HCT116 (cell line): ENCODE measurements around the gene ACSM4. TPM values are rescaled to one million over a fixed set of nuclear protein-coding genes. Genes with fewer than 3 reads are reported as not detected.

Experiments
- ATAC-seq: fragments of 200-7000 bp; cut with Tn5 transposase; 2 replicates; pipeline ENCODE4 v1.9.1; 2020; ENCODE audit warnings: mild to moderate bottlenecking, moderate library complexity
- BruUV-seq: library from RNA; stranded (reverse); fragments of 400-500 nt; replicated peaks from 2 replicates; lab custom pipeline; 2021; lab: Mats Ljungman, UMichigan
- CTCF ChIA-PET: fragments of 300-600 bp; sonication (Branson Sonifier 250); formaldehyde crosslinking; loops from one replicate; lab custom pipeline; 2021; ENCODE audit warnings: antibody characterized with exemption; lab: Charles Lee
- POLR2A ChIA-PET: fragments of 300-600, 350-600 bp; sonication (Branson Sonifier 250); formaldehyde crosslinking; loops from one replicate; lab custom pipeline; 2021; ENCODE audit warnings: antibody characterized with exemption; lab: Charles Lee
- RAD21 ChIA-PET, 2 experiments: fragments of 300-600 bp; sonication (Branson Sonifier 250); formaldehyde crosslinking; loops; one replicate each; lab custom pipeline; 2023; ENCODE audit warnings: low total read pairs in 2 of 2; ENCODE audit not compliant: uncharacterized antibody in 2 of 2, unreplicated experiment in 2 of 2, low non-redundant PET in 1 of 2; lab: Charles Lee
- DNase-seq: peaks from one replicate; pipeline ENCODE4 v3.0.0-alpha.2; 2010; ENCODE audit warnings: low read depth, low spot score
- H2AFZ ChIP-seq: fragments of 200-600 bp; shearing (Covaris generic), sonication (generic); 2 replicates; pipeline ENCODE4 v1.6.1; 2017; ENCODE audit warnings: low read depth, mixed run types, mixed read lengths, antibody characterized with exemption, low read length; ENCODE audit not compliant: poor library complexity, severe bottlenecking
- H3K27ac ChIP-seq: 2 replicates; pipeline ENCODE4 v1.5.1; 2012; ENCODE audit warnings: low read depth, low read length
- H3K27me3 ChIP-seq: fragments of 200-600 bp; sonication (generic); 2 replicates; pipeline ENCODE4 v1.6.1; 2016; ENCODE audit warnings: mixed run types, low read length, mixed read lengths; ENCODE audit not compliant: insufficient read depth
- H3K36me3 ChIP-seq, 2 experiments: fragments of 200-500 bp in 1 of 2; fragments of 200-600 bp in 1 of 2; sonication (Bioruptor generic) in 1 of 2; sonication (generic) in 1 of 2; 2 replicates each; pipeline versions ENCODE4 v1.5.1 to v1.6.1; 2014 to 2016; ENCODE audit warnings: low read length in 2 of 2, inconsistent platforms in 1 of 2, mixed read lengths in 1 of 2, mixed run types in 1 of 2; ENCODE audit not compliant: insufficient read depth in 2 of 2, control insufficient read depth in 1 of 2
- H3K4me1 ChIP-seq, 2 experiments: fragments of 200-600 bp in 1 of 2; sonication (generic) in 1 of 2; 2 replicates each; pipeline versions ENCODE4 v1.5.1 to v1.6.1; 2012 to 2017; ENCODE audit warnings: low read length in 2 of 2, inconsistent platforms in 1 of 2, mild to moderate bottlenecking in 1 of 2, mixed read lengths in 1 of 2, mixed run types in 1 of 2, moderate library complexity in 1 of 2; ENCODE audit not compliant: insufficient read depth in 2 of 2, control insufficient read depth in 1 of 2
- H3K4me2 ChIP-seq: fragments of 200-600 bp; sonication (generic); 2 replicates; pipeline ENCODE4 v1.6.1; 2017; ENCODE audit warnings: mixed run types, low read length, mixed read lengths
- H3K4me3 ChIP-seq, 2 experiments: fragments of 200-600 bp in 1 of 2; sonication (generic) in 1 of 2; replicated peaks in 1 of 2; 2 replicates each; pipeline ENCODE4 v1.5.1; 2011 to 2016; ENCODE audit warnings: low read length in 2 of 2, control low read depth in 1 of 2, low read depth in 1 of 2, mild to moderate bottlenecking in 1 of 2, mixed read lengths in 1 of 2, mixed run types in 1 of 2
- H3K79me2 ChIP-seq: fragments of 200-600 bp; sonication (generic); 2 replicates; pipeline ENCODE4 v1.6.1; 2017; ENCODE audit warnings: mild to moderate bottlenecking, mixed run types, low read length, moderate library complexity, mixed read lengths; ENCODE audit not compliant: insufficient read depth
- H3K9ac ChIP-seq: fragments of 200-600 bp; sonication (generic); 2 replicates; pipeline ENCODE4 v1.6.1; 2016; ENCODE audit warnings: low read length, mixed read lengths
- H3K9me2 ChIP-seq: fragments of 200-600 bp; sonication (generic), shearing (Covaris generic); 2 replicates; pipeline ENCODE4 v1.6.1; 2017; ENCODE audit warnings: mixed run types, mild to moderate bottlenecking, moderate library complexity; ENCODE audit not compliant: insufficient read depth
- H3K9me3 ChIP-seq, 2 experiments: fragments of 200-500 bp in 1 of 2; fragments of 200-600 bp in 1 of 2; sonication (Bioruptor generic) in 1 of 2; sonication (generic) in 1 of 2; 2 replicates each; pipeline ENCODE4 v1.6.1; 2014 to 2017; ENCODE audit warnings: low read length in 2 of 2, mixed read lengths in 2 of 2, inconsistent platforms in 1 of 2, low read depth in 1 of 2, mild to moderate bottlenecking in 1 of 2, mixed run types in 1 of 2, moderate library complexity in 1 of 2; ENCODE audit not compliant: control insufficient read depth in 1 of 2, insufficient read depth in 1 of 2
- H4K20me1 ChIP-seq: fragments of 200-600 bp; sonication (generic), shearing (Covaris generic); 2 replicates; pipeline ENCODE4 v1.6.1; 2017; ENCODE audit warnings: mixed run types, mild to moderate bottlenecking, moderate library complexity; ENCODE audit not compliant: insufficient read depth
- EZH2 ChIP-seq: fragments of 200-600 bp; sonication (generic); IDR thresholded peaks from 2 replicates; pipeline ENCODE4 v1.6.1; 2017; ENCODE audit warnings: antibody characterized with exemption, mixed run types
- EZH2phosphoT487 ChIP-seq: fragments of 200-600 bp; IDR thresholded peaks from 2 replicates; pipeline ENCODE4 v1.6.1; 2018; ENCODE audit warnings: antibody characterized with exemption, borderline replicate concordance
- SIN3A ChIP-seq: IDR thresholded peaks from 2 replicates; pipeline ENCODE4 v1.6.1; 2012; ENCODE audit warnings: low read depth
- SRF ChIP-seq: IDR thresholded peaks from 2 replicates; pipeline ENCODE4 v1.6.1; 2012; ENCODE audit warnings: low read depth
- TCF7L2 ChIP-seq: IDR thresholded peaks from 2 replicates; pipeline ENCODE4 v1.7.0; 2011; ENCODE audit warnings: borderline replicate concordance, inconsistent platforms; ENCODE audit not compliant: insufficient read depth, insufficient read length; ENCODE audit errors: extremely low read depth
- ZFX ChIP-seq: fragments of 450-650 bp; IDR thresholded peaks from 2 replicates; pipeline ENCODE4 v1.6.1; 2017
- ZNF274 ChIP-seq: fragments of 200-500 bp; sonication (Bioruptor generic); IDR thresholded peaks from 2 replicates; pipeline ENCODE4 v1.6.1; 2014; ENCODE audit warnings: mild to moderate bottlenecking, low read depth, low read length, inconsistent platforms
- intact Hi-C: fragments of 100-400 bp; cut with micrococcal nuclease; formaldehyde crosslinking; loops from 2 replicates; pipeline ENCODE4 v1.10.0; 2022
- total RNA-seq: library from RNA; stranded (reverse); gene quantifications from one replicate; pipeline ENCODE4 v1.2.1, GENCODE V29; 2021; ENCODE audit not compliant: unreplicated experiment
- TF ChIP-seq, protein P1 (sequence below): IDR thresholded peaks from 2 replicates; pipeline ENCODE4 v1.6.1; 2012
- TF ChIP-seq, protein P2 (sequence below), 3 experiments: fragments of 200-600 bp in 1 of 3; sonication (generic) in 1 of 3; IDR thresholded peaks in 2 of 3; conservative IDR thresholded peaks in 1 of 3; 2 replicates each; pipeline ENCODE4 v1.5.1; 2012 to 2017; ENCODE audit warnings: low read depth in 2 of 3, low read length in 2 of 3, antibody characterized with exemption in 1 of 3, borderline replicate concordance in 1 of 3, control low read depth in 1 of 3, mild to moderate bottlenecking in 1 of 3, mixed read lengths in 1 of 3, mixed run types in 1 of 3, moderate library complexity in 1 of 3; ENCODE audit not compliant: insufficient read depth in 1 of 3

The ACSM4 gene
- total RNA-seq, 1 experiment from 2014 or later: not detected

DNA sequence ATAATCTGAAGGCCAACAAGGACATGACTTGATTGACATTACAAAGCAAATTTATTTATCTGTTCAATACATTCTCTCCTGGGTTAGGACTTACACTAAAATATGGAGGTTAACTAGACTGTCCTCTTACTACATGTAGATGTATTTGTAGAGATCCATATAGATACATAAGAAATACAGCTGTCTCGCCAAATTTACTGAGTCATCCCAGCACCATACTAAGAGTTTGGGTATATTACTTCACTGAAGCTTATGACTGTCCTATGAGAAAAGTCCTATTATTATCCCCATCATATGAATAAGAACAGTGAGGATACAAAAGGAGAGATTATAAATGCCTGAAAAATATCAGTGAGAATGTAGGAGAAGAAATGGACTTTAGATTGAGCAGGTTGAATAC lies 44.8 kb upstream of the ACSM4 start:
- Histone ChIP-seq H3K4me2 (no peak overlapping the region), H3K9ac (no peak overlapping the region), H2AFZ (no peak overlapping the region), H3K4me3 (no peak overlapping the region), H3K4me1 (no peaks in the 10 kb centered on the region), H3K9me3 (no peaks in the 10 kb centered on the region), H3K27ac (no peak overlapping the region), H3K27me3 (no peaks in the 10 kb centered on the region), H3K36me3 (no peaks in the 10 kb centered on the region), H3K9me2 (no peaks in the 10 kb centered on the region), H4K20me1 (no peaks in the 10 kb centered on the region), H3K79me2 (no peaks in the 10 kb centered on the region)
- no TSS peak for BruUV-seq
- intact Hi-C loops: no loop called here
- ChIA-PET POLR2A (no interaction called here), CTCF (no interaction called here), RAD21 (no interaction called here)
- no peak for ATAC-seq
- DNase-seq: no peak
- TF ChIP-seq, protein P1, sequence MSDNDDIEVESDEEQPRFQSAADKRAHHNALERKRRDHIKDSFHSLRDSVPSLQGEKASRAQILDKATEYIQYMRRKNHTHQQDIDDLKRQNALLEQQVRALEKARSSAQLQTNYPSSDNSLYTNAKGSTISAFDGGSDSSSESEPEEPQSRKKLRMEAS: no peak
- TF ChIP-seq ZNF274 (no peak), TCF7L2 (no peak), SIN3A (no peak), SRF (no peak), ZFX (no peak), EZH2phosphoT487 (no peak), EZH2 (no peak)
- TF ChIP-seq, protein P2, sequence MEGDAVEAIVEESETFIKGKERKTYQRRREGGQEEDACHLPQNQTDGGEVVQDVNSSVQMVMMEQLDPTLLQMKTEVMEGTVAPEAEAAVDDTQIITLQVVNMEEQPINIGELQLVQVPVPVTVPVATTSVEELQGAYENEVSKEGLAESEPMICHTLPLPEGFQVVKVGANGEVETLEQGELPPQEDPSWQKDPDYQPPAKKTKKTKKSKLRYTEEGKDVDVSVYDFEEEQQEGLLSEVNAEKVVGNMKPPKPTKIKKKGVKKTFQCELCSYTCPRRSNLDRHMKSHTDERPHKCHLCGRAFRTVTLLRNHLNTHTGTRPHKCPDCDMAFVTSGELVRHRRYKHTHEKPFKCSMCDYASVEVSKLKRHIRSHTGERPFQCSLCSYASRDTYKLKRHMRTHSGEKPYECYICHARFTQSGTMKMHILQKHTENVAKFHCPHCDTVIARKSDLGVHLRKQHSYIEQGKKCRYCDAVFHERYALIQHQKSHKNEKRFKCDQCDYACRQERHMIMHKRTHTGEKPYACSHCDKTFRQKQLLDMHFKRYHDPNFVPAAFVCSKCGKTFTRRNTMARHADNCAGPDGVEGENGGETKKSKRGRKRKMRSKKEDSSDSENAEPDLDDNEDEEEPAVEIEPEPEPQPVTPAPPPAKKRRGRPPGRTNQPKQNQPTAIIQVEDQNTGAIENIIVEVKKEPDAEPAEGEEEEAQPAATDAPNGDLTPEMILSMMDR (IDR thresholded peaks at IDR 0.05 in 2 of 3, conservative IDR thresholded peaks at IDR 0.05 in 1 of 3; ENCODE audit: borderline replicate concordance in 1 of 3, insufficient read depth in 1 of 3, low read depth in 2 of 3, low read length in 2 of 3): no peak
